ENCODE results near the gene FAM20B. TPM values are rescaled to one million over a fixed set of nuclear protein-coding genes. Genes with fewer than 3 reads are reported as not detected.

FAM20B gene
- total RNA-seq, 1 donor from 2014 or later = 18.0 TPM

DNA sequence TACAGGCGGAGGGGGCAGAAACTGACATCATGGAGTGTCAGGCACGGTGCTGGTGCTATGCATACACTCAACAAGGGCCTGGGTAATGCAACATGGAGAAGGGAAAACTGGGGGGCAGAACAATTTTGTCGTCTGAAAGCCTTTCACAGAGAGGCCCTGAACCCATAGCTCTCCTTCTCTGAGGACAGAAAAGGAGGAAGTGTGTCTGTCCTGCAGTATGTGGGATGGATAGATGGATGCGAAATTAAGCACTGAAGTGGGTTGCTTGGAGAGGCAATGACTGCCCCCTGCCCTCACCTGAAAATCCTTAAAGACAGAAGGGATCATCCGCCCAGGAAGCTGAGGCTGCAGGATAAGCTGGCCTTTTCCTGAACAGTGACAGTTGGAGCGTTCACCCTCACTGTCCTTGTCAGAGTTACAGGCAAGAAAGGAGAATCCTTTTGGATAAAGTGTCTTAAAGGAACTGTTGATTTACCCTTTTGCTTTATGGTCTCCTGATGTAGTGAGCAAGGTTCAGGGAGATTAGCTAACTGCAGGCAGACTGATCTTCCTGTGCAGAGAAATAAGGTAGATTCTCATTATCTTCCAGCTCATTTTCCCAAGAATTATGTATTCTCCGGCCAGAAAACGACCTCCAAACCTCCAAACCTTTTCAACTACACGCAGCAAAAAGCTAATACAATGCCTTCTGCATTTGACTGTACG, 1.6 kb upstream of the FAM20B start:
- DNase-seq (ENCODE audit: low read depth) = no peak
- TF ChIP-seq, protein P1, sequence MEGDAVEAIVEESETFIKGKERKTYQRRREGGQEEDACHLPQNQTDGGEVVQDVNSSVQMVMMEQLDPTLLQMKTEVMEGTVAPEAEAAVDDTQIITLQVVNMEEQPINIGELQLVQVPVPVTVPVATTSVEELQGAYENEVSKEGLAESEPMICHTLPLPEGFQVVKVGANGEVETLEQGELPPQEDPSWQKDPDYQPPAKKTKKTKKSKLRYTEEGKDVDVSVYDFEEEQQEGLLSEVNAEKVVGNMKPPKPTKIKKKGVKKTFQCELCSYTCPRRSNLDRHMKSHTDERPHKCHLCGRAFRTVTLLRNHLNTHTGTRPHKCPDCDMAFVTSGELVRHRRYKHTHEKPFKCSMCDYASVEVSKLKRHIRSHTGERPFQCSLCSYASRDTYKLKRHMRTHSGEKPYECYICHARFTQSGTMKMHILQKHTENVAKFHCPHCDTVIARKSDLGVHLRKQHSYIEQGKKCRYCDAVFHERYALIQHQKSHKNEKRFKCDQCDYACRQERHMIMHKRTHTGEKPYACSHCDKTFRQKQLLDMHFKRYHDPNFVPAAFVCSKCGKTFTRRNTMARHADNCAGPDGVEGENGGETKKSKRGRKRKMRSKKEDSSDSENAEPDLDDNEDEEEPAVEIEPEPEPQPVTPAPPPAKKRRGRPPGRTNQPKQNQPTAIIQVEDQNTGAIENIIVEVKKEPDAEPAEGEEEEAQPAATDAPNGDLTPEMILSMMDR (conservative IDR thresholded peaks at IDR 0.05; ENCODE audit: low read depth, low read length) = no peak
- no peak overlapping the region for H3K4me3 ChIP-seq (ENCODE audit: low read depth, low read length)

DNA sequence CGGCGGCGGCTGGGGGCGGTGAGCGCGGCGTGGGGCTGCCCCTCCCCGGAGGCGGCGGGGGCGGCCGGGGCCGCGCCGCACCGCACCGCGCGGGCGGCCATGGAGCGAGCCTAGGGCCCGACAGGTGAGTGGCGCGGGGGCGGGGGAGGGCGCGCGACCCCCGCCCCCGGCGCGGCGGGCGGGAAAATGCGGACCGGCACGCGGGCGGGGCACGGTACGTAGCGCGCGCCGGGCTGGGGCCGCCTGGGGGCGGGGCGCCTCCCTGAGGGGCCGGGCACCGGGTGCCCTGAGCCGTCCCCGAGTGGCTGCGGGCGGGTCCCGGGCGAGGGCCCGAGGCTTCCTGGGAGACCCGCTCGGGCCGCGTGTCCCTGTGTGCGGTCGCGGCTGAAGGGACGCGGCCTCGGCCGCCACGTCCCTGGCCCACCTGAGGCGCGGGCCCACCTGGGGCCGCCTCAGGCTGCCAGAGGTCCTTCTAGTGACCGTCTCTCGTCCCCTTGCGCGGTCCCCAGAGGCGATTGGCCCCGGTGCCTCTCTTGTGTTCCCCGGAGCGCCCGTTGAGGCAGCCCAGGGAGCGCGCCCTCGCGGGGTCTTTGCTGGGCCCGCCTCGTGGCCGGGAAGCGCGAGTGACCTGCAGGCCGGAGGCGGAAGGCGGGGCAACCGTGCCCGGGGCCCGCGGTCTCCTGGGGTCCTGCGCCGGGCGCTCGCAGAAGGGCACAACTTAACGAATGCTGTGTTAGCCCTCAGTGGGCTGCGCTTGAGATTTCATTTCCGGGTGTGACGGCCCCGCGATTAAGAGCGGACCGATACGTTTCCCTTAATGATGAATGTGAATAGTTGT, 500 bp downstream of the FAM20B start:
- TF ChIP-seq, protein P1 (conservative IDR thresholded peaks at IDR 0.05; ENCODE audit: low read depth, low read length) = no peak
- H3K4me3 ChIP-seq (ENCODE audit: low read depth, low read length) = peak overlapping the region; percentile 90
- no peak for DNase-seq (ENCODE audit: low read depth)

DNA sequence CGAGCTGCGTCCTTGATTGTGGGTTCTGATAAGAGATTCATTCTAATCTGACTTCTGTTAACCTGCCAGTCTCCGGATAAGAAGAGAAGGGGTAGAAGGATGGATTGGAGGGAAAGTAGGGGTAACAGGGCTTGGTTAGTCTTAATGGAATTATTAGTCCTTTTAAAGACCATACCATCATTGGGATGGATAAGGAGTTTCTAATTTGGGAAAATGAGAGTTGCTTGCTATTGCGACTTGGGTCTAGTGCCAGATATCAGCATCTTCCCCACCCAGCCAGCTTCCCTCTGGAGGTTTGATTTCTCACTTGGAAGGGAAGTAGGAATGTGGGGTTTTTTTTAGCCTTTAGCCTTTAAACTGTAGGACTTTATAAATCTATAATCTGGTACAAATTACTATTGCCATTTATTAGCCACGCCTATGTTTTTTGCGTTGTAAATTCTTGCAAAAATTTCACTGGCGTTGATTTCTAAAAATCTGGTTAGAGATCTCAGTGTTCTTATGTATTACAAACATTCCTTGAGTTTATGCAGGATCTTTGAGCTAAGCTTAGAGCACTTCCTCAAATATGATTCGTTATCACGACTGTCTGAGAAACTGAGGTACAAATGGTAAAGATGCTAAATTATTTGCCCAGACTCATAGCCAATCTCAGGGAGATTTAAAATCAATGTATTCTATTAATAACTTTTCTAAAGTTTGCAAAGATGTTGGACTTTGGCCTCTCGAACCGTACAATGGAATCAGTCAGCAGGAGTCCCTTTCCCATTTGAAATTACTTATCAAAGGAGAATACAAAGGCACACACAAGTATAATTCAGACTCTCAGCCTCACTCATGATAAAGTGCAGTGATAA, 1.3 kb downstream of the FAM20B start:
- H3K4me3 ChIP-seq (ENCODE audit: low read depth, low read length) = peak overlapping the region; percentile 90
- TF ChIP-seq, protein P1 (conservative IDR thresholded peaks at IDR 0.05; ENCODE audit: low read depth, low read length) = no peak
- no peak for DNase-seq (ENCODE audit: low read depth)

DNA sequence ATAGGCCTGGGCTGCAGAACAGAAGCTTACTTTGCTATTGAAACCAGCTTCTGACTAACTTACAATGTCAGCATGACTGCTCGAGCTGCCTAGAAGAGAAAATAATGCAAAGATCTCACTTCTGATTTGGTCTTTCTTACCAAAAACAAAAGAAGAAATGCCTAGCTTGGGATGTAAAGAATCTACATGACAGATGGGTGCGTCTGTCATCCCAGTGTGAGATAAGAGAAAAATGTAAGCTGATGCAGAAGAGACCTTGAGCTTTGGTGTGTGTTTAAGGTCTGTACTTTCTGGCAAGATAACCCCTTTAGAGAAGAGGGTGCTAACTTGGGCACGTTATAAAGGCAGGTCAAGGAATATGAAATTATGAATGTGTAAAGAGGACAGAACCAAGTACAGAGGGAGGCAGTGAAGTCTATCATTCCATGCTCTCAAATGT, 3.6 kb downstream of the FAM20B start:
- H3K4me3 ChIP-seq (ENCODE audit: low read depth, low read length) = no peak overlapping the region
- no peak for DNase-seq (ENCODE audit: low read depth)
- TF ChIP-seq, protein P1 (conservative IDR thresholded peaks at IDR 0.05; ENCODE audit: low read depth, low read length) = no peak

DNA sequence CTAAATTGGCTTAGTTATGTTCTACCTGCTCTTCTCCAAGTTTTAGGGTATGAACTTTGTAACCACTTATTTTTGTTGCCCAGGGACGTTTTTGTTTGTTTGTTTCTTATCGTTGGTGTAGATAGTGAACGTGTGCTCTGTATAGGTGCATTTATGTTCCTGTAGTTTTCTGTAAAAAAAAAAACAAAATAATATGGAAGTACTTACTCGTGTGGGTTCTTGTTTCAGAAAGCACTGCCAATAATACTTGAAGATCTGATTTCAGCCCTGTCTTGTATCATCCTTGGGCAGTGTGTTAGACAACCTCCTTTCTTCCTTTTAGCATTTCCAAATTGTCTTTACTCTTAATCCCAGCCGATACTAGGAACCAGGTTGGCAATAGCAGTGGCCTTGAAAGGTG, 4.4 kb downstream of the FAM20B start:
- no peak overlapping the region for H3K4me3 ChIP-seq (ENCODE audit: low read depth, low read length)
- no peak for DNase-seq (ENCODE audit: low read depth)
- TF ChIP-seq, protein P1 (conservative IDR thresholded peaks at IDR 0.05; ENCODE audit: low read depth, low read length) = no peak

DNA sequence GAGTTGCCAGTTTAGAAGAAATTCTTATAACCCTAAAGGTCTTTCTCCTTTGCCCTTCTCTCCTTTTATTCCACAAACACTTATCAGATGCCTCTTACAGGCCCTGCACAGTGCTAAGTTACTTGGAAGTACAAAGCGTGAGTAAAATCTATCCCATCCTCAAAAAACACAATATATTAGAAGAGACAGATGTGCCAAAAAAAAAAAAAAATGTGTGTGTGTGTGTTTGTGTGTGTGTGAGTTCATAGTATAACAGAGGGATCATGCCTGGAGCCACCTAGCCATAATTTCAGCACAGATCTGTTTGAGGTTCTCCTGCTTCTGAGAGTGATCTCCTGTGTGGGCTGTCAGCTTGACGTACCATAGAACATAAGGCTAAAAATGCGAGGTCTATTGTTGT, 5.0 kb downstream of the FAM20B start:
- no peak overlapping the region for H3K4me3 ChIP-seq (ENCODE audit: low read depth, low read length)
- DNase-seq (ENCODE audit: low read depth) = no peak
- TF ChIP-seq, protein P1 (conservative IDR thresholded peaks at IDR 0.05; ENCODE audit: low read depth, low read length) = no peak

All from epithelial cell of proximal tubule (primary cell).